NCI-H1105 (cell line): ENCODE results near the gene HSD17B11.
"Not testable (repeated sequence)": the region's sequence is repeated elsewhere in the genome, so short reads cannot be mapped to it uniquely, and the experiment has no call there.

Experiments used
- DNase-seq: peaks from one replicate; lab custom pipeline; 2025; lab: John Stamatoyannopoulos, UW

The HSD17B11 gene

DNA sequence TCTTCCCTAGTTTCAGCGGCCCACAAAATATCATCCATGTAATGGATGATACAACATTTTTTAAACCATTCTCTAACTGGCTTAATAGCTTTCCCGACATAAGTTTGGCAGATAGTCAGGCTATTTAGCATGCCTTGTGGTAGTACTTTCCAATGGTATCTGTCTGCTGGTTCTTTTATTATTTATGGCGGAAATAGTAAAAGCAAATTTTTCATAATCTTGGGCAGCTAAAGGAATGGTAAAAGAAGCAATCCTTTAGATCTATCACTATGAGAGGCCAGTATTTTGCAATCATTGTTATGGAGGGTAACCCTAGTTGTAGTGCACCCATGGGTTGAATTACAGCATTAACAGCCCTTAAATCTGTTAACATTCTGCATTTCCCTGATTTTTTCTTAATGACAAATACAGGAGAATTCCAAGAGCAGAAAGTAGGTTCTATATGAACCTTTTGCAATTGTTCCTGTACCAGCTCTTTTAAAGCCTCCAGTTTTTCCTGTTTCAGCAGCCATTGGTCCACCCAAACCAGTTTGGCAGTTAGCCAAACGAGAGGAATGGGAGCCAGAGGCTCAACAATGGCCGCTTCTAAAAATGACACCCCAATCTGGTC lies 14.3 kb upstream of the HSD17B11 start:
- DNase-seq = no peak

DNA sequence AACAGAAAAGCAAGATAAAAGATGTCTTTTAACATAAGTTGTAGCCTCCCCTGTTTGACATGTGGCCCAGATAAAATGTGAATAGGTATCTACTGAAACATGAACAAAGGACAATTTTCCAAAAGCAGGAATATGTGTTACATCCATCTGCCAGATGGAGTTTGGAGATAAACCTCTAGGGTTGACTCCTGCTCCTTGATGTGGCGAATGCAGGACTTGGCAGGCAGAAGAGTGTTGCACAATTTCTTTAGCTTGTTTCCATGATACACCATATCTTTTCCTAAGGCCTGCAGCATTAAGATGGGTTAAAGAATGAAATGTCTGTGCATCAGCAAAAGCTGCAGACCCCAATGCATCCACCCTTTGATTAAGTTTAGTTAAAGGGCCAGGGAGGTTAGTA lies 12.7 kb upstream of the HSD17B11 start:
- not testable (repeated sequence) for DNase-seq

GRCh38 chr4:87399954-87400353 lies 9.0 kb upstream of the HSD17B11 start:
- no peak for DNase-seq

GRCh38 chr4:87399148-87399547 lies 8.2 kb upstream of the HSD17B11 start:
- DNase-seq = no peak

DNA sequence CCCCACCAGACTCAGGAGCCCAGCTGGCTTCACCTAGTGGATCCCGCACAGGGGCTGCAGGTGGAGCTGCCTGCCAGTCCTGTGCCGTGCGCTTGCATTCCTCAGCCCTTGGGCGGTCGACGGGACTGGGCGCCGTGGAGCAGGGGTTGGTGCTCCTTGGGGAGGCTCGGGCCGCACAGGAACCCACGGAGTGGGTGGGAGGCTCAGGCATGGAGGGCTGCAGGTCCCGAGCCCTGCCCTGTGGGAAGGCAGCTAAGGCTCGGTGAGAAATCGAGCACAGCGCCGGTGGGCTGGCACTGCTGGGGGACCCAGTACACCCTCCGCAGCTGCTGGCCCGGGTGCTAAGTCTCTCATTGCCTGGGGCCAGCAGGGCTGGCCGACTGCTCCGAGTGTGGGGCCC lies 4.9 kb upstream of the HSD17B11 start:
- not testable (repeated sequence) for DNase-seq

DNA sequence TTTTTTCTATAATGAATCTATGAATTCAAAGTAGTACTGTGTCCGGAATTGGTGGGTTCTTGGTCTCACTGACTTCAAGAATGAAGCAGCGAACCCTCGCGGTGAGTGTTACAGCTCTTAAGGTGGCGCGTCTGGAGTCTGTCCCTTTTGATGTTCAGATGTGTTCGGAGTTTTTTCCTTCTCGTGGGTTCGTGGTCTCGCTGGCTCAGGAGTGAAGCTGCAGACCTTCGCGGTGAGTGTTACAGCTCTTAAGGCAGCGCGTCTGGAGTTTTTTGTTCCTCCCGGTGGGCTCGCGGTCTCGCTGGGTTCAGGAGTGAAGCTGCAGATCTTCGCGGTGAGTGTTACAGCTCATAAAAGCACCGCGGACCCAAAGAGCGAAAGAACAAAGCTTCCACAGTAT lies 4.1 kb upstream of the HSD17B11 start:
- not testable (repeated sequence) for DNase-seq

DNA sequence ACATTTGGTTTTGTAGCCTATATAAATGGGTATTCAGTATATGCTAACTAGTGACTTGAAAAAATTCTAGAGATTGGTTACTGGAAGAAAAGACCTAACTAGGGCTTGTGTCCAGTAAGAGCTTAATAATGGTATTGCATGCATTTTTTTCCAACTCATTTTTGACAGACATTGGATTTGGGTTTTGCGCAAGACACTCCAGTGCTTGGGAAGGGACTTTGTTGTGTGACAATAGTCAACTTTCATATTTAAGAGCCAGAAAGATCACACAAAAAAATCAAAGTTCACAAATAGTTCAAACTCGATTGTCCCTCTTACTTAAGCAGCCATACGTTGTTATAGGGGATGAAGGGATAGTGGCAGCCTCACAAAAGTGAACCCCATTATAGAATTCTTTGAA lies 1.2 kb upstream of the HSD17B11 start:
- DNase-seq = no peak

- DNase-seq = no peak
These were observed 627 bp upstream of the HSD17B11 start for GRCh38 chr4:87391576-87392054.

DNA sequence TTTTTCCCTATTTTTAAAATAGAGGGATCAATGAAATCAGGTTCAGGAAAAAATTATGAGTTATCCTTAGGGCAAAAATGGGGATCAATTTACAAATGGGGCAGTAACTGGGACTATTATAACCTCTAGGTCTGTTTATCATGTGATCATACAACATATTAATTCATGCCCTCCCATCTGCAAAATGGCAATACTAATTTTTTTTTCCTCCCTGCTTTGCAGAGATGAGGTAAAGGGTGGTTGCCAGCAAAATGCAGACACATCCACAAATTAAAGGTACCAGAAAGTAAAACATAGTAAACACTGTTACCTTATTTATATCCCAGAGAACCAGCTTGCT lies 467 bp downstream of the HSD17B11 start:
- DNase-seq = no peak

GRCh38 chr4:87390055-87390454 lies 933 bp downstream of the HSD17B11 start:
- not testable (repeated sequence) for DNase-seq

DNA sequence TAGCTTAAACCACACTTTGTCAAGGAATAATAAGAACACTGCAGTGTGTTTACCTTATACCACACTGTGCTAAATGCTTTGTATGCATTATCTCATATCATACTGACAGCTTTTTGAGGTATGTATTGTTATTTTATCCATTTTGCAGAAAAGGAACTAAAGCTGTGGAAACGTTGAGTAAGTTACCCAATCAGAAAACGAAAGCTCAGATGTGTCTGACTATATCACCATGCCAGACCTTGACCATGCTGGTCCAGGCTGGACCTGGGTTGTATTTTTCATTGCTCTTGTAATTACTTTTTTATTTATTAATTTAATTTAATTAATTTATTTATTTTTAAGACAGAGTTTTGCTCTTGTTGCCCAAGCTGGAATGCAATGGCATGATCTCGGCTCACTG lies 2.1 kb downstream of the HSD17B11 start:
- no peak for DNase-seq

DNA sequence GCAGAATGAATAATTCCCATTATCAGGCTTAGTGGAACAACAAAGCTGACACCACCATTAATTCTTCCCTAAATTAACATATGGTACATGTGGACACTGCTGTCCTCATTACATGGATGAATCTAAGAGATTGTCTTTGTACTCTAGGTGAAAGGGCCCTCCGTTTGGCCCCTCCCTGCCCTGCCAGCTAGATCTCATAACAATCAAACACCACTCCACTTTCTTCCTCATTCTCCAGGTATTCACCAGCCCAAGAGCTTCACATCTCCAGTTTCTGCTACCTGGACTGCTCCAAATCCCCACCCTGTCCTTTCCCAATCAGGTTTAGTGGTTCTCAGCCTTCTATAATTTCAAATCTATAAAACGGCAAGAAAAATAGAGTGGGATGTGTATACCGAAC lies 3.8 kb downstream of the HSD17B11 start:
- DNase-seq = no peak

DNA sequence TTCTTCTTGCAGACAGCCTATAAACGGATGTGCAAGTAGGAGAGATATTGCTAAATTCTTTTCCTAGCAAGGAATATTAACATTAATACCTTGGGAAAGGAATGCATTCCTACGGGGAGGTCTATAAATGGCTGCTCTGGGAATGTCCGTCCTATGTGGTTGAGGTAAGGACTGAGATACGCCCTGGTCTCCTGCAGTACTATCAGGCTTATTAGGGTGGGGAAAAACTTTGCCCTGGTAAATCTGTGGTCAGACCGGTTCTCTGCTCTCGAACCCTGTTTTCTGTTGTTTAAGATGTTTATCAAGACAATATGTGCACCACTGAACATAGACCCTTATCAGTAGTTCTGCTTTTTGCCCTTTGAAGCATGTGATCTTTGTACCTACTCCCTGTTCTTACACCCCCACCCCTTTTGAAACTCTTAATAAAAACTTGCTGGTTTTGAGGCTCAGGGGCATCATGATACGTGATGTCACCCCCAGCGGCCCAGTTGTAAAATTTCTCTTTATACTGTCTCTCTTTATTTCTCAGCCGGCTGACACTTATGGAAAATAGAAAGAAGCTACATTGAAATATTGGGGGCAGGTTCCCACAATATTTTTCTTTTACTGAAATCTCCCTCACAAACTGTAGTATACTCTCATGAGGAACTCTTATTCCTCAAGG lies 6.4 kb downstream of the HSD17B11 start:
- not testable (repeated sequence) for DNase-seq

GRCh38 chr4:87382931-87383330 lies 8.1 kb downstream of the HSD17B11 start:
- DNase-seq = no peak

GRCh38 chr4:87382116-87382515 lies 8.9 kb downstream of the HSD17B11 start:
- no peak for DNase-seq

DNA sequence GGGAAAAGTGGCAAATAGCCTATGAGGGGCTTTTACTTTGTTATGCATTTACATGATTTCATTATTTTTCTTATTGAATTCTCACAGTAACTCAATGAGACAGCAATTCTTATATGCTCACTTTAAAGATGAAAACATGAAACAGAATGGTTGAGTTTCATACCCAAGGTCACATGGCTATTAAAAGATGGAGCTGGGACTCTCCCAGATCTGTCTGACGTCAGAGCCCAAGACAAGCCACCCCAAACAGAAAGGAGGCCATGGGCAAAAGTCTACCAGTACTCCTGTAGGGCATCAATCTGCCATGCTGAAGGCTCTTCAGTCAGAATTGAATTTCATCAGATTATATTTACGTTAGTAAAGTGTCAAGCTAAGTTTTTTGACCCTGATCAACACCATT lies 13.2 kb downstream of the HSD17B11 start:
- no peak for DNase-seq

- no peak for DNase-seq
These were observed 15.2 kb downstream of the HSD17B11 start for GRCh38 chr4:87375719-87376291.

DNA sequence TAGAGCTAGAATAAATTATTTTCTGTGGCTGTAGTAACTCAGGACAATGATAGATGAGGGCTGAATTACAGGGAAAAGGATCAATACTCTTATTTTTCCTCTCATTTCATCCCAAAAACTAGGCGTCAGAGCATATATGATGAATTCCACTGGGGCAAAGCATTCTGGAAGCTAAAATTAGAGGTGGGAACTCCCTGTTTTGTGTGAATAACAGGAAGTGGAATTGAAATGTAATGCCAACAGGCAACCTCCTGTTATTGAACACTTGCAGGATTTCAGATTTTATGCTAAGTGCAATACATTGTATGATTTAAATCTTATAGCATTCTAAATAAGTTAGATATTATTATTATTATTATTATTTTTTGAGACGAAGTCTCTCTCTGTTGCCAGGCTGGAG lies 20.9 kb downstream of the HSD17B11 start:
- no peak for DNase-seq

DNA sequence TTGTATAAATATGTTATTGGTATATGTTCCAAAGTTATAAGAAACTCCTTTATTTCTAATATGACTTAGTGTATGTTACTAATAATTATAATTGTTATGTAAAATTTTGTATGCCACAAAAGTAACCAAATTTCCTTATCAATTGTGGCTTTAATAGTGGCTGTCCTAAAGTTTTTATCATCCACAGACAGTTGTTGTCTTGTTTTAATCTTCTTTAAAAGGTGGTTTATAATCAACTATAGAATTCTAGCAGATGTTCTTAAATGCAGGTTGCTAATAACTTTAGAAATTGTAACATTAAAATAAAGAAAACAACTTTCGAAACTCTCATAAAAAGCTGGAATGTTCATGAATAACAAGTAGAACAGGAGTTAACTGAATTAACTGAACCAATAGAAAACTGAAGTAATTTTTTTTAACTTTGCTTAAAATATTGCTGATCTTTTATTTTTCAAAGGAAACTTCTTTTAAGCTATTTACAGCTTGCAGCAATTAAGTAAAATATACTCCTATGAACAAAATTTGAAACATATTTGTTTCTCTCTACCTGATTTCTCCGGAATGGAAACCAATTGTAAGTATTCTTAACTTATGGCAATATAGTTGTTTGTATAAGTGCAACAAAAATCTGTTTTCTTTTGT lies 24.3 kb downstream of the HSD17B11 start:
- no peak for DNase-seq

DNA sequence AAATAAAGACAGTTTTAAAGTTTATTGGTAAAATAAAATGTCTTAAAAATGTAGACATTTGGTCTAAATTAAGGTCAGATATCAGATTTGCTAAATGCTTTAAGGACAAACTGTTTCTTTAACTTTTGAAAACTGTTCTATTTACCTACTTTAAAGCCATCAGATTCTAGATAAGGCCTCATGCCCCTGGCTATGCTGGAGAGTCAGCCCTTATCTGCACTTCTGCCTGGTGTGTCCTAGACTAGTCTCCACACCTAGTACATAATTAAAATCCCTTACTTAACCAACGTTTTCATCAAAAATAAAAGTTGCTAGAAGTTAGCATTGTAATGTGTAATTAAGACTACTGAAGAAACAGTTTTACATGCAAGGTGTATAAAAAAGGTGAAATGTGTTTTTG lies 25.6 kb downstream of the HSD17B11 start:
- DNase-seq = no peak

- DNase-seq = no peak
These were observed 27.4 kb downstream of the HSD17B11 start for GRCh38 chr4:87363552-87363951.

DNA sequence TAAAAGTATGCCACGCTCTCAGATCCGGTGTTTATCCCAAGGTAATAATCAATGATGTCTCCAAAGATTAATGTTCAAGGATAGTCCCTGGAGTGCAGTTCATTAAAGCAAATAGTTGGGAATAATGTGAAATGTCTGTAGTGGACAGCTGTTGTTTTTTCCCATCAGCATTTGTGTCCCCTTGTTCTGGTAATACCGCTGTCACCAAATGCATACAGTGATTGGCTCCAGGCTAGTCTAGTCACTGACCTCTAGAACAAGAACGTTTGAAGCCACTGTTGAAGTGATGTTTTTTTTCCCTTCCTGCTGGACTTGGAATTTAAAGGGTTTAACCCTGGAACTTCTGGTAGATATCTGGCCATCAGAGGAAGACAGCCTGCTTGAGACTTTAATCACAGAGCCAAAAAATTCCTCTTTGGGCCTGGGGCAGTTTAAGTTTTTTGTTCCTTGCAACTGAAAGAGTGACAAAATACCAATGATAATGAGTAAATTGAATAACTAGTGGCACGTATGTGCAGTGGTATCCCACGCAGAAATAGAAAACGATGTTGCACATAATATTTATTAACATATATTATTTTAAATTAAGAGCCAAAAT lies 30.6 kb downstream of the HSD17B11 start:
- no peak for DNase-seq

DNA sequence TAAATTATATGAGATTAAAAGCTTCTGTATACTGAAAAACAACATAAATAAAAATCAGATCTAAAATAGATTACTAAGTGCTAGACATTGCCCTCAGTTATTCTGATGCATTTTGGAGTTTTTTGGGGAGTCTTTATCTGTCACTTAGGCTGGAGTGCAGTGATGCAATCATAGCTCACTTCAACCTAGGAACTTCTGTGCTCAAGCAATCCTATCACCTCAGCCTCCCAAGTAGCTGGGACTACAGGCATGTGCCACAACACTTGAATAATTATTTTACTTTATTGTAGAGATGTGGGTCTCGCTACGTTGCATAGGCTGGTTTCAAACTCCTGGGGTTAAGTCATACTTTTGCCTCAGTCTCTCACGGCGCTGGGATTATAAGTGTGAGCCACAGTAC lies 31.7 kb downstream of the HSD17B11 start:
- DNase-seq = no peak
